GM19240 (cell line): ENCODE data around the gene RAB37.

Experiments
- DNase-seq: peaks from one replicate; pipeline ENCODE4 v3.0.0; 2011; ENCODE audit warnings: low spot score; ENCODE audit not compliant: insufficient read length

The RAB37 gene

GRCh38 chr17:74728033-74728701 is 8.9 kb upstream of the RAB37 start:
- DNase-seq: no peak

DNA sequence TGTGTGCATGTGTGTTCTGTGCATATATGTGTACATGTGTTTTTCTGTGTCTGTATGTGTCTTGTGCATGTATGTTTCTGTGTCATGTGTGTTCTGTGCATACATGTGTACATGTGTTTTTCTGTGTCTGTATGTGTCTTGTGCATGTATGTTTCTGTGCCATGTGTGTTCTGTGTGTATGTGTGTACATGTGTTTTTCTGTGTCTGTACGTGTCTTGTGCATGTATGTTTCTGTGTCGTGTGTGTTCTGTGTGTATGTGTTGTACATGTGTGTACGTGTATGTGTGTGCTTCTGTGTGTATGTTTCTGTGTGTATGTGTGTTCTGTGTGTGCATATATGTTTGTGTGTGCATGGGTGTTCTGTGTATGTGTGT is 8.4 kb upstream of the RAB37 start:
- no peak for DNase-seq

- no peak for DNase-seq
These were observed 7.7 kb upstream of the RAB37 start for GRCh38 chr17:74729368-74729767.

DNA sequence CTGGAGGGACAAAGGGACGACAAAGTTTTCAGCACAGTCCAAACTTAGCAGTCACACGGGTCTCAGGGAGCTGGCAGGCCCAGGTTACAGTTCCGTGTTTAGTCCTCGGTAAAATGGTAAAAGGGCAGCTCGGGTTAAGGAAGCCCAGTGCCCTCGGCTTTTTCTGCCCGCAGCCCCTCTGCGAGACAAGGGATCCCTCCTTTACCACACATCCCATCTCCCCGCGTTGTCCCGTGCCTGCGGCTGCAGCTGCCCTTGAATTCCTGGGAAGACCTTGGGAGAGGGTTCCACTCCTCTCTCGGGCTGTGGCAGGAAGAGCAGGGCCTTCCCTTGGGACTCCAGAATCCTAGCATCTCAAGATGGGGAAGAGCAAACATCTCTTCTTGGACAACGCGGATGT is 7.2 kb upstream of the RAB37 start:
- DNase-seq: no peak

- DNase-seq: no peak
These were observed 6.3 kb upstream of the RAB37 start for GRCh38 chr17:74730491-74731346.

- DNase-seq: no peak
These were observed 5.8 kb upstream of the RAB37 start for GRCh38 chr17:74731347-74731605.

DNA sequence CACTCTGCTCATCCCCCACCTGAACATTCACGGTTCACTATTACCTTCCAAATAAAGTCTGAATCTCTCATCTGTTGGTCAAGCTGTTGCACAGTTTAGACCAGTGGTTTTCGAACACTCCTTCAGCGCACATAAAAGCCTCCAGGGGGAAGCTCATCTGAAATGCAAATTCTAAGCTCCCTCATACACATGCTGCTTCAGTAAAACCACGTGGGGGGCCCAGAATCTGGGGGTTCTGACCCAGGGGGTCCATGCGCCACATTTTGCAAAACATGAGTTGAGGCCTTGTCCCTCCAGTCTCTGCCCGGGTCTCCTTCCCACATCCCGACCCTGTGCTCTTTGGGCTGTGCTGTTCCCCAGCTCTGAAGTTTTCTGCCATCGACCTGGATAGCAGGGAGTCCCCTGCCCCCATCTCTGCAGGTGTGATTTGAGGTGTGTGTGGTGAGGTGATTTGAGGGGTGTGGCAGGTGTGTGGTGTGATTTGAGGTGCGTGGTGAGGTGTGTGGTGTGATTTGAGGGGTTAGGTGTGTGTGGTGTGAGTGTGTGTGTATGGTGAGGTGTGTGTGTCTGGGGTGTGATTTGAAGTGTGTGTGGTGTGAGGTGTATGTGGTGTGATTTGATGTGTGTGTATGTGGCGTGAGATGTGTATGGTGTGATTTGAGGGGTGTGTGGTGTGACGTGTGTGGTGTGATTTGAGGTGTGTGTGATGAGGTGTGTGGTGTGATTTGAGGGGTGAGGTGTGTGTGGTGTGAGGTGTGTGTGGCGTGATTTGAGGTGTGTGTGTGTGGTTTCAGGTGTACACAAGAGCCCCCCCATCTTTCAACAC is 4.8 kb upstream of the RAB37 start:
- DNase-seq: no peak

DNA sequence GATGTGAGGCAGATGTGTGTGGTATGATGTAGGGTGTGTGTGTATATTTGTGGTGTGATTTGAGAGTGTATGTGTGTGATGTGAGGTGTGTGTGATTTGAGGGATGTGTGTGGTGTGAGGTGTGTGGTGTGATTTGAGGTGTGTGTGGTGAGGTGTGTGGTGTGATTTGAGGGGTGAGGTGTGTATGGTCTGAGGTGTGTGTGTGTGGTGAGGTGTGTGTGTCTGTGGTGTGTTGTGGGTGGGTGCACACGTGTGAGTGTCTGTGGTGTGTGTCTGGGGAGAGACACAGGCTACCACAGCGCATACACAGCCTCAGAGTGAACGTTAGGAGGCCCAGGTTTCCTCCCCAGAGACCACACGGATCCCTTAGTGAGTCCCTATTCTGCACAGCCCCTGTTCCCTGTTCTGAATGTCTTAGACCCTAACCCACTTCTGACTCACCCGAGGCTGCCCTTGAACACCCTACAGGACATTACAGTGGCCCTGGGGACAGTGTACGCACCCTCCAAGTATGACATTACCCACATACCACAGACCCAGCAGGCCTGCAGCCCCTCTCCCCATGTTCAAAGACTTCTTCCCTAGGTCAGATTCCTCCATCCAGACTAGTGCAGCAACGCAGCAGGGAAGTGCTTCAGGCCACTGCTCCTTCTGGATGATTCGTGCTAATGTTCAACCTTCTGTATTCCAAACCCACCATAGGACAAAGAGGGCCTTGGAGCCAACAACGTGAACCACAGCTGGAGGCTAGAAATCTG is 3.5 kb upstream of the RAB37 start:
- no peak for DNase-seq

GRCh38 chr17:74734256-74734655 is 2.8 kb upstream of the RAB37 start:
- no peak for DNase-seq

- no peak for DNase-seq
These were observed 419 bp downstream of the RAB37 start for GRCh38 chr17:74737299-74738050.

DNA sequence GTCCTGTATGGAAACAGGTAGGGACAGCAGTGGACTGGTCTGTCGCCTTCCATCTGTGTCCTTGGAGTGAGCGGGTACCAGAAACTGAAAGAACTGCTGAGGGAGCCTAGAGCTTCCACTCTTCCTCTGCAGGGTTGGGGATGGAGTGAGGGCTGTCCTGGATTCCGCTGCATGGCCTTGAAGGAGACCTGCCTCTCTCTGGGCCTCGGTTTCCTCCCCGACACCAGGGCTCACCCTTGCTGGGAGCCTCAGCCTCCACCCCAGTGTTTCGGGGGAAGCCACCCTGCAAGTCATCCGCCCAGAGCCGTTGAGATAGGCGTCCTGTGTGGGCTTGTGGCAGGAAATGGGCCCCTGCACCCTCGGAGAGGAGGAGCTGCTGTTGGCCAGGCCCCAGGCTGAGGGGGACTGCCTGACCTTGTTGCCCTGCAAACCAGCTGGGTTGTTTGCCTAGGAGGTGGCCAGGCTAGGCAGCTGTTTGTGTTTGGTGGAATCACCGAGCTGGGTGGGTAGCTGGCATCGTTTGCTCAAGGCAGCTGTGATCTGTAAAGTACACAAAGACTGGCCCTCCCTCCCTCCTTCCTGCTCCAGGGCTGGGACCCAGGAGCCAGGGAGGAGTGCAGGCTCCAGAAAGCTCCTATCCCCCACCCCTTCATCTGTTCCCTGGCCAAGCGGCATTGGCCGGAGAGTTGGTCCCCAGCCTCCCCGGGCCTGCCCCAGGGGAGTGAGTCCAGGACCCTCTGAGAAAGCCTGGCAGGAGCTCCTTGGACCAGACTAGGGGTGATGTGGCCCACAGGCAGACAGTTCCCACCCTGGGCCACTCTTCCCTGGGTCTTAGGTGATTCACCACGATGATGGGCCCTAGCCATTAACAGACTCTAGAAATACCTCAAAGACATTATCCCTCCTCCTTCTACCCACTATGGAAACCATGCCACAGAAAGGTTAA is 1.3 kb downstream of the RAB37 start:
- no peak for DNase-seq

DNA sequence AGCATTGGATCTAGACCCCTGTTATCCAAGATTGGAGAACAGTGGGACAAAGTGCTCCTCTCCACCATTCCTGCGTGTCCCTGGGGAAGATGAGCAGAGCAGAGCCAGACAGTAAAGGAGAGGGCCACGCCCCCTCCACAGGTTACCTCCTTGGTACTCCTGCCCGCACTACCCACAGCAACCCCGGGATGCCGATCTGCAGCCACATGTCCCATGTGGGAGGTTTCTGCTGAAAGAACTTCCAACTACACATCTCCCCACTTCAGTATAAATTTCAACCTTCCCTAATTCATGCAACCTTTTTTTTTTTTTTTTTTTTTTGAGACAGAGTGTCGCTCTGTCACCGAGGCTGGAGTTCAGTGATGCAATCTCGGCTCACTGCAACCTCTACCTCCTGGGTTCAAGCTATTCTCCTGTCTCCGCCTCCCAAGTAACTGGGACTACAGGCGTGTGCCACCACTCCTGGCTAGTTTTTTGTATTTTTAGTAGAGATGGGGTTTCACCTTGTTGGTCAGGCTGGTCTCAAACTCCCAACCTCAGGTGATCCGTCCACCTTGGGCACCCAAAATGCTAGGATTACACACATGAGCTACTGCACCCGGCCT is 2.3 kb downstream of the RAB37 start:
- no peak for DNase-seq

DNA sequence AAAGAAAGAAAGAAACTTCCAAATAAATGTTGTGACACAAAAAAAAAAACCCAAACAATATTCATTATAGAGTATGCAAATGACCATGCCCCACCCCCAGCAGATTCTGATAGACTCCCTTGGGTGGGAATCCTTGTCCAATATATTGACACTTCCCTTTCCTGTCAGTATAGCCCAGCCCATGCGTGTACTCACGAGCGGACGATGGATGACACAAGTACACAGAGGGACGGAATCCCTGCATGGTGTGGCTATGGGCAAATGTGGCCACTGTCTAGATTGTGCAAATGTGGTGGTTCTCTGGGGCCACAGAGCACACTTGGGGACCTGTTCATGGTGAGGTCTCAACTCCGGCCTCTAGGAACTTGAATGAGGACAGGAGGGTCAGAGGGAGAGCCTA is 3.1 kb downstream of the RAB37 start:
- DNase-seq: no peak

DNA sequence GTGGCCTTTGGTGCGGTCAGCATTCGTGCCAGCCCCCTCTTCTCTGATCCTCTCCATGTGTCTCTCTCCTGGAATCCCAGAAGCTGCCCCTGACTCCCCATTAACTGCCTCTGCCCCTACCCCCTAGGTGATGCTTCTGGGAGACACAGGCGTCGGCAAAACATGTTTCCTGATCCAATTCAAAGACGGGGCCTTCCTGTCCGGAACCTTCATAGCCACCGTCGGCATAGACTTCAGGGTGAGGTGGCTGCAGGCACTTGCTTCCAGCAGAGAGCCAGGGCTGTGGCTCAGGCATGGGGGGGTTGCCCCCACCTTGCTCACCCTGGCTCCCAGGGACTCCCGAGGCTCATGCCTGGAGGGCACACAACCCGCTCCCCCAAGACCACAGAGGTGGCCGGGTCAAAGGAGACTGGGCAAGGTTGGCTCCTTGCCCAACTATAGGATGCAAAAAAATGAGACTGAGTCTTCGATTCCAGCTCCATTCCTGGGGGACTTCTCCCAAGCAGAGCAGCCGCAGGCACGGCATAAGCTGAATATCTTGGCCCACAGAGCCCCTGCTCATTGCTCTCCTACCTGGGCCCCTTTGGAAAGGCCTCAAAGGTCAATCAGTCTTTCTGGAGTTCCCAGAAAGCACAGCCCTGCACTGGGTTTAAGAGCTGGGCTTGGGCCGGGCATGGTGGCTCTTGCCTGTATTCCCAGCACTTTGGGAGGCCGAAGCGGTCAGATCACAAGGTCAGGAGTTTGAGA is 3.8 kb downstream of the RAB37 start:
- no peak for DNase-seq

GRCh38 chr17:74742153-74742515 is 5.1 kb downstream of the RAB37 start:
- DNase-seq: no peak

DNA sequence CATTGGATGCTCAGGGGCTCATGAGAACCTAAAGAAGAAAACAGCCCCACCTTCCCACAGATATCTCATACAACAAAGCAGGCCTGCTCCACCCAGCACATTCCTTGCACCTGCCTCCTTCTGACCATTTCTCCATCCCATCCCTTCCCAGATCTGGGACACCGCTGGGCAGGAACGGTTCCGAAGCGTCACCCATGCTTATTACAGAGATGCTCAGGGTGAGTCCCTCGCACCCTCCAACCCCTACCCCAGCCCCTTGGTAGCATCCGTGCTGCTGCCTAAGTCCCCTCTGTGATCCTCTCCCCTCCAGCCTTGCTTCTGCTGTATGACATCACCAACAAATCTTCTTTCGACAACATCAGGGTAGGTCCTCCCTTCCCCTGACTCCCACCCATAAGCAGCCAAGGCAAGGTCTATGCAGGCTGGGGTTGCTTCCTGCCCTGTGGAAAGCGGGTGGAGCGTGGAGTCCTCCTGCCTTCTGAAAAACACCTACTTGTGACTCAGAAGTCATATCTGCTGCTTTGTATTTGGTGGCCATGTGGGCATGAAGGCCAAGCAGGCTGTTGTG is 6.0 kb downstream of the RAB37 start:
- DNase-seq: no peak

DNA sequence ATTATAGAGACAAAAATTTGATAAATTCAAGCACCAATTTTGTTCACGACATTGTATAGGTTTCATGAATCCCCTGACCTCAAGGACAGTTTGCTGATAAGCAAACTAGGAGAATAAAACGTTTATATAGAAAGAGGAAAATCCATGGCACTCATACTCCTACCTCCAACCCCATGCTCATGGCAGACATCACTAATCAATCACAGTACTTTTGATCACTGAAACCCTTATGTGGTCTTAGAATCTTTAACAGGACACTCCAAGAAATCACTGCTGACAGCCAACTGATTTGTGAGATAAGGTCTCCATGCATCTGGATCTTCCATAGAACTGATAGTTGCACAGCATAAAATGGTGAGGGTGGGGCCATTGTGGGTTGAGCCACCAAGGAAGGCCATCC is 6.7 kb downstream of the RAB37 start:
- DNase-seq: no peak

- no peak for DNase-seq
These were observed 7.3 kb downstream of the RAB37 start for GRCh38 chr17:74744349-74744713.
